NCI-H1694 (cell line): ENCODE results near the gene TSPAN13.

Source experiments
- DNase-seq: peaks from one replicate; lab custom pipeline; 2025; lab: John Stamatoyannopoulos, UW

TSPAN13 gene

GRCh38 chr7:16753102-16753931, at the start of gene TSPAN13:
Gene TSPAN13 (plus strand): TSS chr7:16753755. CDS start chr7:16753968, 213 bp downstream.
- DNase-seq = peak; percentile 62

- no peak for DNase-seq
These were observed 45.0 kb upstream of the TSPAN13 start for GRCh38 chr7:16708511-16708910.

- DNase-seq = no peak
These were observed 44.6 kb upstream of the TSPAN13 start for GRCh38 chr7:16708980-16709379.

- DNase-seq = no peak
These were observed 42.9 kb upstream of the TSPAN13 start for GRCh38 chr7:16710651-16711050.

GRCh38 chr7:16711730-16712129, 41.8 kb upstream of the TSPAN13 start:
- no peak for DNase-seq

- no peak for DNase-seq
These were observed 40.6 kb upstream of the TSPAN13 start for GRCh38 chr7:16712916-16713315.

GRCh38 chr7:16715928-16716327, 37.6 kb upstream of the TSPAN13 start:
- no peak for DNase-seq

- no peak for DNase-seq
These were observed 35.4 kb upstream of the TSPAN13 start for GRCh38 chr7:16718111-16718656.

- no peak for DNase-seq
These were observed 33.9 kb upstream of the TSPAN13 start for GRCh38 chr7:16719699-16720098.

- DNase-seq = no peak
These were observed 32.0 kb upstream of the TSPAN13 start for GRCh38 chr7:16721541-16721940.

- no peak for DNase-seq
These were observed 29.2 kb upstream of the TSPAN13 start for GRCh38 chr7:16724344-16724743.

GRCh38 chr7:16726189-16726588, 27.4 kb upstream of the TSPAN13 start:
- DNase-seq = no peak

GRCh38 chr7:16727736-16728135, 25.8 kb upstream of the TSPAN13 start:
- no peak for DNase-seq

GRCh38 chr7:16728811-16729210, 24.7 kb upstream of the TSPAN13 start:
- DNase-seq = no peak

- DNase-seq = no peak
These were observed 24.0 kb upstream of the TSPAN13 start for GRCh38 chr7:16729541-16729940.

- no peak for DNase-seq
These were observed 22.6 kb upstream of the TSPAN13 start for GRCh38 chr7:16730937-16731336.

GRCh38 chr7:16732828-16733227, 20.7 kb upstream of the TSPAN13 start:
- DNase-seq = no peak

- DNase-seq = no peak
These were observed 19.3 kb upstream of the TSPAN13 start for GRCh38 chr7:16734148-16734726.

- no peak for DNase-seq
These were observed 18.5 kb upstream of the TSPAN13 start for GRCh38 chr7:16735020-16735419.

GRCh38 chr7:16738011-16738688, 15.4 kb upstream of the TSPAN13 start:
- no peak for DNase-seq

- DNase-seq = no peak
These were observed 13.5 kb upstream of the TSPAN13 start for GRCh38 chr7:16739863-16740622.

- no peak for DNase-seq
These were observed 13.0 kb upstream of the TSPAN13 start for GRCh38 chr7:16740623-16740953.
